Measurements from ENCODE around the gene ARMH1.
"Not testable (repeated sequence)": the region's sequence is repeated elsewhere in the genome, so short reads cannot be mapped to it uniquely, and the experiment has no call there.

Gene ARMH1

GRCh38 chr1:44696789-44697345 is 22.4 kb downstream of the ARMH1 start:
- no peak for DNase-seq

- no peak for DNase-seq
Measured at GRCh38 chr1:44698138-44698537, 23.6 kb downstream of the ARMH1 start.

DNA sequence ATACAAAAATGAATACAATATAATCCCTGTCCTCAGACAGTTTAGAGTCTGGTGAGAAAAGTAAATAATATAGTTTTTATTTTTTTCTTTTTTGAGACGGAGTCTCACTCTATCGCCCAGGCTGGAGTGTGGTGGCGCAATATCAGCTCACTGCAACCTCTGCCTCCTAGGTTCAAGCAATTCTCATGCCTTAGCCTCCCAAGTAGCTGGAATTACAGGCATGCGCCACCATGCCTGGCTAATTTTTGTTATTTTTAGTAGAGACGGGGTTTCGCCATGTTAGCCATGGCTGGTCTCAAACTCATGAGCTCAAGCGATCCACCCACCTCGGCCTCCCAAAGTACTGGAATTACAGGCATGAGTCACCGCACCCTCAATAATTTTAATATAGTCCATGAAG is 24.9 kb downstream of the ARMH1 start:
- DNase-seq: not testable (repeated sequence)

GRCh38 chr1:44700573-44700972 is 26.1 kb downstream of the ARMH1 start:
- no peak for DNase-seq

GRCh38 chr1:44701141-44701573 is 26.6 kb downstream of the ARMH1 start:
- DNase-seq: no peak

GRCh38 chr1:44705470-44705869 is 31.0 kb downstream of the ARMH1 start:
- no peak for DNase-seq

DNA sequence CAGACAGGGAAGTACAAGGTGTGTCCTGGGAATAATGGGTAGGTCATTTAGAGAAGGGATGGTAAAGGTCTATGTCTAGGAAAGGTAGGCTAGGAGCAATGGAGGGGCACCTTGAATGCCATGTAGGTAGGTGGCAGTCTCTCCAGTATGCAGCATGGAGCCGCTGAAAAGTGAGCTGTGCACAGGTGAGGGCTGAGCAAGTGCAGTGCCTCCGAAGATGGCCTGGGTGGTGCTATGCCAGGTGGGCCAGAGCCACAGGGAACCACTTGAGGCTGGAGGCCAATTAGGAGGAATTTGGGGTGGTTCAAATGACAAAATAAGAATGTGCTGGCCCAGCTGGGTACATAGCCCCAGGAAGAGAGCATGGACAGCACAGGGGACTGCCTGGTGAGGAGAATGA is 31.4 kb downstream of the ARMH1 start:
- DNase-seq: no peak

DNA sequence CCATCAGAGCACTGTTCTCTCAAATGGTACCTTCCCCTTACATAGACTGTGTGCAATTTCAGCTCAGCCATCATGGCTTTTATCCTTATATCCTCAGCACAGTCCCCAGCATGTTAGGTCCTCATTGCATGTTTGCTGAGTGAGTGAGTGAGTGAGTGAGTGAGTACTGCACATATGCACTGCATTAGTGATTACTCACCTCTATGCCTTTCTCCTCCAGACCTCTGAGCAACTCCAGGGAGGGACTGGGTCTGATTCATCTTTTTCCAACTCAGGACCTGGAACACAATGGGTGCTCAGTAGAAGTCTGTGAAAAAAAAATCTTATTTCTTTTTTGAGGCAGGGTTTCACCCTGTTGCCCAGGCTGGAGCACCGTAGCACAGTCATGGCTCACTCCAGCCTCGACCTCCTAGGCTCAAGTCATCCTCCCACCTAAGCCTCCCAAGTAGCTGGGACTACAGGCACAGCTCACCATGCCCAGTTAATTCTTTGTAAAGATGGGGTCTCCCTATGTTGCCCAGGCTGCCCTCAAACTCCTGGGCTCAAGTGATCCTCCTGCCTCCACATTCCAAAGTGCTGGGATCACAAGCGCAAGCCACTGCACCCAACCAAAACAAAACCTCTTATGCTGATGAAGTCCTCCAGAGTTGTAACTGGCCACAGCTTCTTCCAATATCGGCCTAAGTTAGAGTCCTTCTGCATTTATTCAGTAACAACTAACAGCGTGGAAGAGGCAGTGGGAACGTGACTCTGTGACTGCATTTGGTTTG is 32.8 kb downstream of the ARMH1 start:
- DNase-seq: no peak

DNA sequence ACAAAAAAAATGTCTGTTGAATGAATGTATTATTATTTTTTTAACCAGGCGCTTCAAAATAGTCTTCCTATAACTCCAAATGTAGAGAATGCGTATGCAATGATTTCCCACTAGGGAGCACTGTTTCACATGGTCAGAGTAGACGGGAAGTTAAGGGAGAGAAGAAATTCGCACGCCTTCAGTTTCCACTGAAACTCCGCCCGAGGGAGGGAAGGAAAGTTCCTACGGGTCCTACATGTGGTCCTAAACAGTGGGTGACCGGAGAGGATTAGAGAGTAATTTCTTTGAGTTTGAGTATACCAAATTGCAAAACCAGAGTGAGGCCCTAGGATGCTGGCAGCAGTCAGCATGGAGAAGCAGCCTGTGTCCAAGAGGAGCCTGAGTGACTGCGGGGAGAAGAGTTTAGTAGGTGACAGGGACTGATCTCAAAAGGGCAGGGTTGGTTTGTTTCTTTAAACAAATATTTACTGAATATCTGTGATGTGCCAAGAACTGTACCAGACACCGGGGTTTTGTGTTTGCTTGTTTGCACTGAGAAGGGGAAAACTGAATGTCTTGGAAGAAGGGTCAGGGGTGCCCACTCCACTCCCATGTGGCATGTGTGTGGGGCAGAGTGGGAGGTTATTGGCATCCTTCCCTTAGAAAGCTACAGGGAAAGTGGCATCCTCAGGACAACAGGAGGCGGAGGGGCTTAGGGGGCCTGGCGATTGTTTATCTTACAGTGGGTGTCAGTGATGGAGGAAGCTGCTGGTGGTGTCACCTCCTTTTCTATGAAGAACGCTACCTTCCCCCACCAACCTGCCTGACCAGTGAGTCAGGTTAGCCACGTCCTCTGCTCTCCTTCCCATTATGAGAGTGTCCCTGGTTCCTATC is 33.7 kb downstream of the ARMH1 start:
- no peak for DNase-seq

- DNase-seq: no peak
Measured at GRCh38 chr1:44713321-44713781, 38.8 kb downstream of the ARMH1 start.

DNA sequence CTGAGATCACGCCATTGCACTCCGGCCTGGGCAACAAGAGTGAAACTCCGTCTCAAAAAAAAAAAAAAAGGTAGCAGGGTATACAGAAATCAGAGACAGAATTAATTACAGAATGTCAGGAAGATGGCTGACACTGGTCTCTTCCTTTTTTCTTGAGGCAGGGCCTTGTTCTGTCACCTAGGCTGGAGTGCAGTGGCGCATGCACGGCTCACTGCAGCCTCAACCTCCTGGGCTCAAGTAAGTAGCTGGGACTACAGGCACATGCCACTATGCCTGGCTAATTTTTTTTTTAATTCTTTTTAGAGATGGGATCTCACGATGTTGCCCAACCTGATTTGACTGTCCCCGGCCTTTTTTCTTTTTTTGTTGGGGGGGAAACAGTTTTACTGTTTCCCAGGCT is 40.0 kb downstream of the ARMH1 start:
- no peak for DNase-seq

GRCh38 chr1:44714944-44715571 is 40.5 kb downstream of the ARMH1 start:
- DNase-seq: no peak

DNA sequence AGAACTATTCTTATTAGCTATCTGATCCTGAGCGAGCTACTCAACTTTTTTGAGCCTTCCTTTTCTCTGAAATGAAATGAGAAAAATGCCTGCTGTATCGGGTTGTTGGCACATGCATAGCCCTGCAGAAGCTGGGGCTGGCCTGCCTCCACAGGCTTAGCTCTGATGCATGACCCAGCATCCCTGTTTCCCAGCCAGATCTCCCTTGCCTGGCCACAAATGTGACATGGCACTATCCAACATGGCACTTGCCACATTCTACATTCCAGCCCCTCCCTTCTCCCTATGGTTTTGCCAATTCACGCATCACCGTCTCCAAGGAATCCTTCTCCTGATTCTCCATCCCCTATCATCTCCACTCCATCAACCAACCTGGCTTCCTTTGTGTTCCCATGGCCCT is 42.6 kb downstream of the ARMH1 start:
- DNase-seq: no peak

DNA sequence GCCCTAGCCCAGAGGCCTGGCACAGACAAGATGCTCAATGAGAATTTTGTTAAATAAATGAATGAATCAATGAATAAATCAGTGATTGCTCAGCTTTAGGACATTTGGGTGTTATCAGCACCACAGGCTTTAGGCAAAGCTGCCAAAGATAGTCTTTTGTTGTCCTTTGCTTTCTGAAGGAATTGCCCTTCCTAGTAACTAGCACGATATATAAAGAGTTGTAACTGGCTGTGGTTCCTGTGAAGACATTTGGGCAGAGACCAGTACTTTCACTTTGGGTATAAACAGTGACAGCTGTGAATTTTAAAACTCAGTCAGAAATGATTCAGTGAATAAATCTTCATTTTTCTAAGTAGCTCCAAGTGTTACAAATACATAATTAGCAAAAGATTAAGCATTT is 43.1 kb downstream of the ARMH1 start:
- no peak for DNase-seq

GRCh38 chr1:44718091-44718490 is 43.6 kb downstream of the ARMH1 start:
- no peak for DNase-seq

DNA sequence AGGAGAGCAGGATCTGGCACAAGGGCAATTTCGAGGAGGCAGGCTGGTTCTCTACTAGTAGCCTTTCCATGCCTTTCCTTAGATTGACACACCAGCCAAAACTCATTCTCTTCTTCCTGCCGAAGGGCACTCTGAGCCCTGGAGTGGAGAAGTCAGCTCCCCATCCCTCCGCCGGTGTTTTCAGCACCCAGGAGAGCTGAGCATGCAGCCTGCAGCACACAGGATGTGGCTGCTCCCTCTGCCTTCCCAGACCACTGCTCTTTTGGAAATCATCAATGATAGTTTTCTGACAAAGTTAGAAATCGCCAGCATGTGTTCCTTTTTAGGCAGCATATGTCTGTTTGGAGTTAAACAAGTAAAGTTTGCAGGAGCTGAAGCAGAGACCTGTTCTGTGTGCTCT is 44.8 kb downstream of the ARMH1 start:
- DNase-seq: no peak

- no peak for DNase-seq
Measured at GRCh38 chr1:44720281-44720680, 45.8 kb downstream of the ARMH1 start.

DNA sequence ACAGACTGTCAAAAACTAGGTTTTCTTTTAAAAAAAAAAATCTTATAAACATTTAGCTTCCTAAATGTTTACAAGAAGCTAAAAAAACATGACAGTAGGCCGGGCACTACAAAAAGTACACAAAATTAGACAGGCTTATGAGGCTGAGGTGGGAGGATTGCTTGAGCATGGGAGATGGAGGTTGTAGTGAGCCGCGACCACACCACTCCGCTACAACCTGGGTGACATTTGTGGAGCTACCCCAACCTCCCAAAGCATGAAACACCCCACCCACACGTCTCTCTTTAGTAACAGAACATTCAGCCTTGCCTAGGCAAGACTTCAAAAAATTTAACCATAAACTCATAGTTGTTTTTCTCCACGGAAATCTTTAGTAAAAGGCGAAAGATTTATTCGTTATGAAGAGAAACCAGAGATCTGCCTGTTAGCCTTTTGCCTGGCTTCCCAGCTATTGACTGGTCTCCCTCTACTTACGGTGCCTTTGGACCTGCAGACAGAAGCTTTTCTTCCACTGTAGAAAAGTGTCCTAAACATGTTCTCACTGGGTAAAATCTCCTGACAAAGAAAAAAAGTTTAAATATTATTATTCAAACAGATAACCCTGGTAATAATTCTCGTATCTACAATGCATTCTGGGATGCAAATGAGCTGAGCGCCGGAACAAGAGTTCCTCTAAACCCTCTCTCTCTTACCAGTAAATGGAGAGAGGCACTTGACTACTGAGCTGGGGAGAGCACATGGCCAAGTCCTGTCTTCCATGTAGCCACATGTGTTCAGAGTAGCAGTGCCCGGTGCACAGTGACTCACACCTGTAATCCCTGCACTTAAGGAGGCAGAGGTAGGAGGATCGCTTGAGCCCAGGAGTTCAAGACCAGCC is 47.2 kb downstream of the ARMH1 start:
- DNase-seq: no peak

- DNase-seq: no peak
Measured at GRCh38 chr1:44723064-44723463, 48.5 kb downstream of the ARMH1 start.

GRCh38 chr1:44723496-44724295 is 49.2 kb downstream of the ARMH1 start:
- no peak for DNase-seq

GRCh38 chr1:44724296-44724954 is 49.9 kb downstream of the ARMH1 start:
- no peak for DNase-seq
